Astrocyte of the spinal cord (primary cell): ENCODE data around the gene HOXC6.
A peak's percentile ranks its signal among the peaks of the same experiment; 100 is the strongest.
"Not testable (repeated sequence)": the region's sequence is repeated elsewhere in the genome, so short reads cannot be mapped to it uniquely, and the experiment has no call there.

ENCODE experiments used
- DNase-seq: peaks from one replicate; pipeline ENCODE4 v3.0.0; 2011; ENCODE audit warnings: low read depth, low spot score
- H3K4me3 ChIP-seq: 2 replicates; pipeline ENCODE4 v1.5.1; 2011; ENCODE audit warnings: low read depth, mild to moderate bottlenecking, low read length, moderate library complexity
- CTCF ChIP-seq: IDR thresholded peaks from 2 replicates; pipeline ENCODE4 v1.5.1; 2012; ENCODE audit warnings: low read depth, mild to moderate bottlenecking, low read length, inconsistent platforms
- in situ Hi-C: cut with HindIII; loops from 2 replicates; pipeline ENCODE4 v1.10.0; 2017; ENCODE audit warnings: low sequenced_read_pairs

The HOXC6 gene

GRCh38 chr12:54039417-54040147 lies 11.3 kb downstream of the HOXC6 start:
- peak; percentile 52 for DNase-seq
- no peak for TF ChIP-seq CTCF
- peak overlapping the region; percentile 3 for H3K4me3 ChIP-seq
- in situ Hi-C loops = no loop called here

- TF ChIP-seq CTCF = no peak
- no peak overlapping the region for H3K4me3 ChIP-seq
- no peak for DNase-seq
- in situ Hi-C loops = no loop called here
Measured at GRCh38 chr12:54040148-54040494, 11.9 kb downstream of the HOXC6 start.

- H3K4me3 ChIP-seq = no peak overlapping the region
- no peak for TF ChIP-seq CTCF
- DNase-seq = no peak
- in situ Hi-C loops = no loop called here
Measured at GRCh38 chr12:54040648-54041047, 12.4 kb downstream of the HOXC6 start.

- H3K4me3 ChIP-seq = no peak overlapping the region
- in situ Hi-C loops = no loop called here
- no peak for DNase-seq
- no peak for TF ChIP-seq CTCF
Measured at GRCh38 chr12:54041097-54041690, 13.0 kb downstream of the HOXC6 start.

GRCh38 chr12:54042033-54042432 lies 13.8 kb downstream of the HOXC6 start:
- in situ Hi-C loops, H3K4me3 ChIP-seq, DNase-seq: not testable (repeated sequence)

GRCh38 chr12:54042970-54043853 lies 15.0 kb downstream of the HOXC6 start:
- H3K4me3 ChIP-seq = no peak overlapping the region
- in situ Hi-C loops = no loop called here
- DNase-seq = no peak
- no peak for TF ChIP-seq CTCF
